HG03378 (cell line): ENCODE measurements around the gene NAALADL1.
"Not testable (repeated sequence)": the region's sequence is repeated elsewhere in the genome, so short reads cannot be mapped to it uniquely, and the experiment has no call there.

Experiments
- ATAC-seq: cut with Tn5 transposase; IDR thresholded peaks from one replicate; pipeline ENCODE4 v1.9.1; 2021; ENCODE audit warnings: mild to moderate bottlenecking, moderate library complexity; ENCODE audit not compliant: unreplicated experiment

Gene NAALADL1

DNA sequence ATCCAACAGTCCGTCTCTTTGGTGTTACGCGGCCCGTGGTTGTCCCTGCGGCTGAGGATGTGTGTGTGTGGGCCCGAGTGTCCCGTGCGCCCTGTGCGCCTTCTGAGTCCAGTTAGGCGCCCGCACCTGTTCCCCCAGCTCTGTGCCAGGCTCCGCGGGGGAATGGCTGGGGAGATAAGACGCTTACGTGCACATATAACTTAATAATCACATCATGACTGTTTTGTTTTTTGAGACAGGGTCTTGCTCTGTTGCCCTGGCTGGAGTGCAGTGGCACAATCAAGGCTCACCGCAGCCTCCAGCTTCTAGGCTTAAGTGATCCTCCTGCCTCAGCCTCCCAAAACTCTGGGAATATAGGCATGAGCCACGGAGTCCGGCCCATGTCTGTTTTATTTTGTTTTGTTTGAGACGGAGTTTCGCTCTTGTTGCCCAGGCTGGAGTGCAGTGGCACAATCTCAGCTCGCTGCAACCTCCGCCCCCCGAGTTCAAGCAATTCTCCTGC, 43.6 kb downstream of the NAALADL1 start:
- ATAC-seq: no peak

GRCh38 chr11:65013888-65014725, 44.2 kb downstream of the NAALADL1 start, which contains the start of gene ARL2:
ARL2 (plus strand) TSS chr11:65014160; CDS start chr11:65014208, 48 bp downstream.
- peak; percentile 50 for ATAC-seq

GRCh38 chr11:65013130-65013887, 45.0 kb downstream of the NAALADL1 start:
- ATAC-seq: peak; percentile 59

DNA sequence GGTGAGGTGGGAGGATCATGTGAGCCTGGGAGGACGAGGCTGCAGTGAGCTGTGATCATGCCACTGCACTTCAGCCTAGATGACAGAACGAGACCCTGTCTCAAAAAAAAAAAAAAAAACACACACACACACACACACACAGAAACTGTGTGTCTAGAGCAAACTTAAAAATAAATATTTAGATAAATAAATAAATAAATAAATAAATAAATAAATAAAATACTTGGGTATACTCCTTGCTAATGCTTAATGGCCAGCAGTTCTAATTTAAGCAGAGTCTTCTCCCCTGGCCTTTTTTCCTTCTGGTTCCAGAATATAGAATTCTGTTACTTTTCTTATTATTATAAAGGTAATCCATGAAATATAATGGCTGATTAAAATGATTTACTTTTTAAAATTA, 49.5 kb downstream of the NAALADL1 start:
- ATAC-seq: no peak

DNA sequence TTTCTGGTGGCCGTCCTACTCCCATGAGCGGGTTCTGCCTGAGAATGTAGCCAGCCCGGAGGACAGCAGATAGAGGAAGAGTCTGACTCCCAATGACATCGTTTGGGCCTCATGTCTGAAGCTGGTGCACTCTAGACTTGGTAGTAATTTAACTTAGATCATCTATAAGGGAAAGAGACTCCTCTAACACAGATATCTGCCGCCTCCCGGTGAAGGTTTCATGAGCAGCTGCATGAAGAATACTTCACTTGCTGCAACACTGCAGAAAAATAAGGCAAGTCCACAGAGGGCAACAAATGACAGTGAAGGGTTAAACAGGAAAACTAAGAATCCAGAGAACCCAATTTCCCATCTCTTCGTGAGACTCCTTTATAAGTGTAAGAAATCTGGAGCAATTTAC, 50.3 kb downstream of the NAALADL1 start:
- ATAC-seq: no peak

DNA sequence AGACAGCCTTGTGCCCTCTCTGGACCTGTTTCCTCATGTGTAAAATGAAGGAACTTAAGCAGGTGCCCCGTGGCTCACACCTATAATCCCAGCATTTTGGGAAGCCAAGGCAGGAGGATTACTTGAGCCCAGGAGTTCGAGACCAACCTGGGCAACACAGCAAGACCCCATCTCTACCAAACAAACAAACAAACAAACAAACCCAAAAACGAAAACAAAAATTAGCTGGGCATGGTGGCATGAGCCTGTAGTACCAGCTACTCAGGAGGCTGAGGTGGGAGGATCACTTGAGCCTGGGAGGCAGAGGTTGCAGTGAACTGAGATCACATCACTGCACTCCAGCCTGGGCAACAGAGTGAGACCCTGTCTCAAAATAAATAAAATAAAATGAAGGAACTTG, 54.4 kb downstream of the NAALADL1 start:
- not testable (repeated sequence) for ATAC-seq

DNA sequence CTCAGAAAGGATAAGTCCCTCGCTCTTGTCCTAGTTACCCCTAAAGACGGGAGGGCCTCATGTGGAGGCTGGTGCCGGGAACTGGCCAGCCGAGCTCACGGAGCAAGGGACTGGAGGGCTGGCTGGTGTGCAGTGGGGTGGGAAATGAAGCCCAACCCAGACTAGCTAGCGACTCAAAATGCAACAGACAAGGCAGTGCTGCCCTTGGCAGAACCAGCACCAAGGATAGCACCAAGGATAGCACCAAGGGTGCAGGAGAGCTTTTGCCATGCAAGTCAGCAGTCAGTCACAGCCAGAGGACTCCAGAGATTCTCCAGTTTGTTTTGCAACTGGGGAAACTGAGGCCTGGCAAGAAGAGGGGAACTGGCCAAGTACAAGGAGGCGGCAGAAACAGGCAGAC, 55.1 kb downstream of the NAALADL1 start:
- ATAC-seq: no peak

DNA sequence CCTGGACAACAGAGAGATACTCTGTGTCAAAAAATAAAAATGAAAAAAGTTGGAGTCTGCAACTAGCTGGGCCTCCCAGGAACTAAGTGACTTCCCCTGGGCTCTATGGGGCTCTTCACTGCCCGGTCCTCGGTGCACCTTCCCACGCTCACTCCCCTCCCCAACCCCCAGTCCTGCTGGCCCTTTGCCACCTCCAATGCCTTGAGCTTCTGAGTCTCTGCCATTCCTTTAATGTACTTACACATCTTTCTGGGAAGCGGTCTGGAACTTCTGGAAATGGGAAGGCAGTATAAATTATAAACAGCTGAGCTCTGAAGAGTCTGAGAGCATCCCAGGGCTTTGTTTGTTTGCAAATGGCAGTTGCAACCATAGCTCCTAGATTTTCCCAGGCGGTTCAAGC, 55.6 kb downstream of the NAALADL1 start:
- ATAC-seq: no peak

GRCh38 chr11:64999478-64999877, 58.9 kb downstream of the NAALADL1 start:
- ATAC-seq: no peak

GRCh38 chr11:64998690-64999431, 59.5 kb downstream of the NAALADL1 start:
- ATAC-seq: no peak

- ATAC-seq: no peak
Observed at GRCh38 chr11:64998141-64998540, 60.2 kb downstream of the NAALADL1 start.

GRCh38 chr11:64996710-64997380, 61.5 kb downstream of the NAALADL1 start, which contains the start of gene BATF2:
BATF2 (minus strand) TSS chr11:64996971; CDS start chr11:64996914, 57 bp downstream.
- no peak for ATAC-seq

- ATAC-seq: no peak
Observed at GRCh38 chr11:64996327-64996709, 62.0 kb downstream of the NAALADL1 start.
